Left ventricle myocardium inferior (tissue), 1 donor: ENCODE measurements around the gene DNAJA4. TPM values are rescaled to one million over a fixed set of nuclear protein-coding genes. Genes with fewer than 3 reads are reported as not detected.

Source experiments
- DNase-seq: peaks from one replicate; pipeline ENCODE4 v3.0.0-alpha.2; 2020
- H3K27ac ChIP-seq: fragments of 200-600 bp; replicated peaks from 2 replicates; pipeline ENCODE4 v1.8.0; 2021
- H3K27me3 ChIP-seq: fragments of 200-600 bp; 2 replicates; pipeline ENCODE4 v1.8.0; 2021; ENCODE audit warnings: low read depth
- H3K36me3 ChIP-seq: fragments of 200-600 bp; 2 replicates; pipeline ENCODE4 v1.8.0; 2021
- H3K4me1 ChIP-seq: fragments of 200-600 bp; 2 replicates; pipeline ENCODE4 v1.8.0; 2021
- H3K4me3 ChIP-seq: fragments of 200-600 bp; 2 replicates; pipeline ENCODE4 v1.8.0; 2021; ENCODE audit warnings: mild to moderate bottlenecking, moderate library complexity
- H3K9me3 ChIP-seq: fragments of 200-600 bp; replicated peaks from 2 replicates; pipeline ENCODE4 v1.8.0; 2021
- intact Hi-C: fragments of 100-400 bp; cut with micrococcal nuclease; formaldehyde crosslinking; loops from one replicate; pipeline ENCODE4 v1.11.0; 2022
- total RNA-seq: library from RNA; stranded (reverse); fragmentation: NEBNext Ultra II Directional; extraction: Animal tissue kit (Norgen Biotek cat#: 25700); gene quantifications from one replicate; pipeline ENCODE4 v1.2.1, GENCODE V29; 2021
- TF ChIP-seq, protein P1 (sequence below): fragments of 200-600 bp; IDR thresholded peaks from 2 replicates; pipeline ENCODE4 v1.8.0; 2021; ENCODE audit warnings: antibody characterized with exemption, mild to moderate bottlenecking, borderline replicate concordance
- donor health status: DM: no; HTN: yes; CAD: no; lungs with severe emphysema.

DNAJA4 gene
- total RNA-seq, 1 donor from 2014 or later = 115 TPM

DNA sequence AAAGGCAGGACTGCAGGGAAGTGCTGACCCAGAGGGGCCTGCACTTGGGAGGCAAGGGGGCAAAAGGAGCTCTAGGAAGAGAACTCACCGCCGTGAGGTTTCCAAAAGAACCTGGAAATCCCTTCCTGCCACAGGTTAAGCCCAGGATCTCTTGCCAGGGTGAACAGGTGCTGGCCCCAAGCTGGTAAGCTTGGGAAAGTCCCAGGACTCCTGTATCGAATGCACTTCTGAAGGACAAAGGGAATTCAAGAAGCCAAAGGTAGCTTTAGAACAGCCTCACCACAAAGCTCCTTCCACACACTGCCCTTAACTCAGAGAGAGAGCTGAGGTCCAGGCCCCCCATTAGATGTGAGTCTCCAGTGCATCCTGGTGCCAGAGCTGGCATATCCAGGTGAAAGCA, 46.9 kb downstream of the DNAJA4 start:
- TF ChIP-seq, protein P1, sequence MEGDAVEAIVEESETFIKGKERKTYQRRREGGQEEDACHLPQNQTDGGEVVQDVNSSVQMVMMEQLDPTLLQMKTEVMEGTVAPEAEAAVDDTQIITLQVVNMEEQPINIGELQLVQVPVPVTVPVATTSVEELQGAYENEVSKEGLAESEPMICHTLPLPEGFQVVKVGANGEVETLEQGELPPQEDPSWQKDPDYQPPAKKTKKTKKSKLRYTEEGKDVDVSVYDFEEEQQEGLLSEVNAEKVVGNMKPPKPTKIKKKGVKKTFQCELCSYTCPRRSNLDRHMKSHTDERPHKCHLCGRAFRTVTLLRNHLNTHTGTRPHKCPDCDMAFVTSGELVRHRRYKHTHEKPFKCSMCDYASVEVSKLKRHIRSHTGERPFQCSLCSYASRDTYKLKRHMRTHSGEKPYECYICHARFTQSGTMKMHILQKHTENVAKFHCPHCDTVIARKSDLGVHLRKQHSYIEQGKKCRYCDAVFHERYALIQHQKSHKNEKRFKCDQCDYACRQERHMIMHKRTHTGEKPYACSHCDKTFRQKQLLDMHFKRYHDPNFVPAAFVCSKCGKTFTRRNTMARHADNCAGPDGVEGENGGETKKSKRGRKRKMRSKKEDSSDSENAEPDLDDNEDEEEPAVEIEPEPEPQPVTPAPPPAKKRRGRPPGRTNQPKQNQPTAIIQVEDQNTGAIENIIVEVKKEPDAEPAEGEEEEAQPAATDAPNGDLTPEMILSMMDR = no peak
- H3K27me3 ChIP-seq = peaks cover 43% of the 10 kb centered on the region
- no peak for DNase-seq
- peaks cover 2% of the 10 kb centered on the region for H3K4me1 ChIP-seq
- no peaks in the 10 kb centered on the region for H3K36me3 ChIP-seq
- no peak overlapping the region for H3K4me3 ChIP-seq
- no peak overlapping the region for H3K27ac ChIP-seq
- intact Hi-C loops = no loop called here
- H3K9me3 ChIP-seq = no peaks in the 10 kb centered on the region

DNA sequence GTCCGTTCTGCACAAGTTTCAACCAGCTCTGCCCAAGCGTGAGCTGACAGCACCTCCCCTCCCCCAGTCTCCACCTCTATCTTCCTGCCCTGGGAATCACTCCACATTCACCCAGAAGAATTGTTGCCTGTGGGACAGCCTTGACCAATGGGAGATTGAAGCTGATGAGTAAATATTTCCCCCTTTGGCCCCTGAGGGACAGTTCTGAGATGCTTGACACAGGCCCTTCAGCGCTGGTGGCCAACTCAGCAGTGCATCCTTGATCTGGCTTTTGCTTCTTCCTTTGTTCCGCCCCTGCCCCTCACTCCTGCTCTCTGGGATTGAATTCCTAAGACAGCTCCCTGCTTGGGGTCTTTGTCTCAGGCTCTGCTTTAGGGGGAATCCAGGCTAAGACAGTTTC, 48.2 kb downstream of the DNAJA4 start:
- H3K4me3 ChIP-seq = no peak overlapping the region
- TF ChIP-seq, protein P1 = no peak
- peaks cover 32% of the 10 kb centered on the region for H3K27me3 ChIP-seq
- peaks cover 12% of the 10 kb centered on the region for H3K4me1 ChIP-seq
- DNase-seq = no peak
- intact Hi-C loops = no loop called here
- no peaks in the 10 kb centered on the region for H3K36me3 ChIP-seq
- no peaks in the 10 kb centered on the region for H3K9me3 ChIP-seq
- no peak overlapping the region for H3K27ac ChIP-seq

DNA sequence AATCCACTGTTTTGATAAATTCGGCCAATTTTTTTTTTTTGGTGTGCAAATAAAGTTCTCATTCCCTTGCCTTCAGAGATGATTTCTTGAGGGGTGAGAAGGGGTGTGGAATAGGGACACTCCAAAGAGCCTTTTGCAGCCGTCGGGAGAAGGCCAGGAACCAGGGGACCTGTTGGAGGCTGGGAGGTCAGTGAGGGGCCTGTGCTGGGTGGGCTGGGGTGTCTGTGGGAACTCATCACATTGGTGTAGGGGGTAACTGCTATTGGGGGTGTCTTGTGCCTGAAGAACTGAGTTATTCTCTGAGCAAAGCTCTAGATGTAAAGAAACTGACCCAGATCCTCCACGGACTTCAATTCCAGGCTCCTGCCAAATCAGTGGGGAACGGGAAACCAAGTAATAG, 48.6 kb downstream of the DNAJA4 start:
- peaks cover 28% of the 10 kb centered on the region for H3K27me3 ChIP-seq
- TF ChIP-seq, protein P1 = no peak
- no peak for DNase-seq
- no peak overlapping the region for H3K4me3 ChIP-seq
- intact Hi-C loops = no loop called here
- H3K36me3 ChIP-seq = no peaks in the 10 kb centered on the region
- peaks cover 12% of the 10 kb centered on the region for H3K4me1 ChIP-seq
- no peaks in the 10 kb centered on the region for H3K9me3 ChIP-seq
- H3K27ac ChIP-seq = no peak overlapping the region

DNA sequence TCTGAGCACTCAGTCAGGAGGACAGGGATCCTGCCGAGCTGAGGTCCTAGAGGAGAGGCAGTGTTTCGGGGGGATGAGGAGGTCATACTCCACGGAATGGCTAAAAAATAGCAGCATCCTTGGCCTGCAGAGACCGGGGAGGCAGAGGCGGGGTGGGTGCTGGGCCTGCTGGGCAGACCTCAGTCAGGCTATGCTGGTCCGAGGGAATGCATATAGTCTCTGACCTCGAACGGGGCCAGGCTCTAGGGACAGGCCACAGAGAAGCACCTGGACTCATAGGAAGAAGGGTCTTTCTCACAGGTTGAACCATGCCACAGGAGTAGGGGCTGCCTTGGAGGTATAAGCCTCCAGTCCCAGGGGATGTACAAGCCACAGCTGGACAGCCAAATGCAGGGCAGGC, 49.0 kb downstream of the DNAJA4 start:
- peaks cover 12% of the 10 kb centered on the region for H3K4me1 ChIP-seq
- intact Hi-C loops = no loop called here
- TF ChIP-seq, protein P1 = no peak
- H3K4me3 ChIP-seq = no peak overlapping the region
- no peak overlapping the region for H3K27ac ChIP-seq
- DNase-seq = no peak
- no peaks in the 10 kb centered on the region for H3K9me3 ChIP-seq
- H3K27me3 ChIP-seq = peaks cover 23% of the 10 kb centered on the region
- no peaks in the 10 kb centered on the region for H3K36me3 ChIP-seq

DNA sequence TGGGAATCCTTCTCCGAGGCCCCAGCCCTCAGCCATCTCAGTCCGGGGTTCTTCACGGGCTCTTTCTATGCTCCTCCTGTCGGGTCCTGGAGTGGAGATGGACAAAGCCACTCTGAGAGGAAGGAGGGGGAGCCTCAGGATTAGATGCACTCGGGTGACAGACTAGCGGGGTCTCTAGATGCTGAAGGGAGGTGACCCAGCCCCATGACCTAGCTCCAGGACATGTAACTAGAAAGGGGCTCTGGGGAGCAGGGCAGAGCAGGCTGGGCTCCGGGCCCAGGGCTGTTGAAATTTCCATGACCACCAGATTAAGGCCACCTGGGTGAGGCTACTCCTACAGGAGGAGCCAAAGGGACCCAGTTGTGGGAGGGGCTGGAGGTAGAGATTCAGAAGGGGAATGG, 49.8 kb downstream of the DNAJA4 start:
- Histone ChIP-seq H3K27ac (no peak overlapping the region), H3K4me1 (peaks cover 12% of the 10 kb centered on the region), H3K27me3 (peaks cover 18% of the 10 kb centered on the region), H3K9me3 (no peaks in the 10 kb centered on the region), H3K36me3 (no peaks in the 10 kb centered on the region), H3K4me3 (no peak overlapping the region)
- TF ChIP-seq, protein P1 = no peak
- DNase-seq = no peak
- intact Hi-C loops = no loop called here
